ENCODE measurements around the gene MOB1A. TPM values are rescaled to one million over a fixed set of nuclear protein-coding genes. Genes with fewer than 3 reads are reported as not detected.
"Not testable (repeated sequence)": the region's sequence is repeated elsewhere in the genome, so short reads cannot be mapped to it uniquely, and the experiment has no call there.

The MOB1A gene
- total RNA-seq, 2 experiments from 2014 or later, result 110 to 144 TPM

DNA sequence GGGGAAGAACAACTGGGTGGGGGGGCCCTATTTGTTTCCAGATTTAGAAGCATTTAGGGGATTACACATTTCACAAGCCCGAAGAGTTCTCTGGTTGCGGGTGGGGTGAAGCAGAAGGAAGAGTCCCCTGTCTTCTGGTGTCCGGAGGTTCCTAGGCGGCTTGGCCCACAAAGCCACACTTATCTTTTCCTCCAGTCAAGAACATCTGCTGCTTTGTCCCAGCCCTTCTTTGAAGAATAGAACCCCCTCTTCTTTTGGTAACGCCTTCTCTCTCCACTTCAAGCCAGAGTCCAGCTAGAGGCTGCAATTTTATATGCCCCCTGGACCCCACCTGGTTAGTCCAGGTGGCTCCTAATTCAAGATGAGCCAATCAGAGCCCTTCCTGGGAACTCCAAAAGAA is 46.8 kb downstream of the MOB1A start:
- Histone ChIP-seq H3K9me3 (ENCODE audit: low read length) (no peaks in the 10 kb centered on the region), H3K4me2 (ENCODE audit: low read length) (no peak overlapping the region), H4K20me1 (ENCODE audit: insufficient read depth, low read length) (no peaks in the 10 kb centered on the region), H3K9me2 (ENCODE audit: insufficient read depth, low read length) (no peaks in the 10 kb centered on the region), H3K79me2 (ENCODE audit: insufficient read depth, low read depth, low read length) (no peaks in the 10 kb centered on the region), H3K4me3 (ENCODE audit: low read depth, low read length, poor library complexity, severe bottlenecking) (no peak overlapping the region), H3K27ac (ENCODE audit: low read depth, low read length, poor library complexity, severe bottlenecking) (no peak overlapping the region), H2AFZ (ENCODE audit: low read length) (no peak overlapping the region), H3K4me1 (ENCODE audit: insufficient read depth, low read length, poor library complexity, severe bottlenecking) (no peaks in the 10 kb centered on the region), H3K36me3 (ENCODE audit: insufficient read depth, low read length) (peaks cover 13% of the 10 kb centered on the region)
- BruUV-seq (replicated peaks), result no TSS peak
- DNase-seq (ENCODE audit: low spot score), result no peak
- ChIA-PET CTCF (ENCODE audit: unreplicated experiment) (no interaction called here), POLR2A (no interaction called here)
- intact Hi-C loops (cut with micrococcal nuclease; ENCODE audit: unreplicated experiment), result no loop called here
- TF ChIP-seq, protein P1, sequence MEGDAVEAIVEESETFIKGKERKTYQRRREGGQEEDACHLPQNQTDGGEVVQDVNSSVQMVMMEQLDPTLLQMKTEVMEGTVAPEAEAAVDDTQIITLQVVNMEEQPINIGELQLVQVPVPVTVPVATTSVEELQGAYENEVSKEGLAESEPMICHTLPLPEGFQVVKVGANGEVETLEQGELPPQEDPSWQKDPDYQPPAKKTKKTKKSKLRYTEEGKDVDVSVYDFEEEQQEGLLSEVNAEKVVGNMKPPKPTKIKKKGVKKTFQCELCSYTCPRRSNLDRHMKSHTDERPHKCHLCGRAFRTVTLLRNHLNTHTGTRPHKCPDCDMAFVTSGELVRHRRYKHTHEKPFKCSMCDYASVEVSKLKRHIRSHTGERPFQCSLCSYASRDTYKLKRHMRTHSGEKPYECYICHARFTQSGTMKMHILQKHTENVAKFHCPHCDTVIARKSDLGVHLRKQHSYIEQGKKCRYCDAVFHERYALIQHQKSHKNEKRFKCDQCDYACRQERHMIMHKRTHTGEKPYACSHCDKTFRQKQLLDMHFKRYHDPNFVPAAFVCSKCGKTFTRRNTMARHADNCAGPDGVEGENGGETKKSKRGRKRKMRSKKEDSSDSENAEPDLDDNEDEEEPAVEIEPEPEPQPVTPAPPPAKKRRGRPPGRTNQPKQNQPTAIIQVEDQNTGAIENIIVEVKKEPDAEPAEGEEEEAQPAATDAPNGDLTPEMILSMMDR (conservative IDR thresholded peaks at IDR 0.05; ENCODE audit: low read length), result no peak
- no peak for TF ChIP-seq EZH2phosphoT487 (IDR thresholded peaks at IDR 0.05; ENCODE audit: borderline replicate concordance, low read depth, low read length)

DNA sequence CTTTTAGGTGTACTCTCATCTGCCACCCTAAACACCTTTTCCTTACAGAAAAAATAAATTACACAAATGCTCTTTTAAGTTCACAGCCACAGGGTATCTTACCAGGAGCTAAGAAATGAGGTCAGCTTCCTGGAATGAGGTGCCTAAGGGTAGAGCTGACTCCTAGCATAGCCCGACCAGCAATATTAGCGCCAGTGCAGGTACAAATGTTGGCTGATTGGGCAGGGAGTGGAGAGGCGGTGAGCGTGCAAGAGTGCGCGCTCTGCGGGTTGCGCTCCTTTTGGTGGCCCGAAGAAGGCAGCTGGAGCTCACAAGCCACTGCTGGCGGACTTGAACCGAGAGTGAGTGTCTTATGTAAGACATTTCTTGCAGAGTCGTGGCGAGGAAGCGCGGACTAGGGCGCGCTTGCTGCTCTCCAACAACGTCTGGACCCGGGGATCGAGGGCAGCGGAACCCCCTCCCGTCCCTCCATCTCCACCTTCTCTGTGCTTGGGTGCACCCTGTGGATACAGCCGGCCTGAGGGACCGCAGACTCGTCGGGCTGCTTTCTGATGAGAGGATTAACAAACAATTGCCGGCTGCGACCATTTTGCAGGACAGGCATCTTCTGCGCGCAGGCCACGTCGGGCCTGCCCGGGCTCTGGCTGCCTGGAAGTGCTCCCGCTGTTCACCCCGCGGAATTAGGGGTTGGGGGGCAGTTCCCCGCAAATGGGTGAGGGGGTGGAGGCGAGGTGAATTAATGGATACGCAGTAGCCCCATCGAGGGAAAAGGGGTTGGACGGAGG is 48.3 kb downstream of the MOB1A start:
- H3K4me2 ChIP-seq (ENCODE audit: low read length), result no peak overlapping the region
- intact Hi-C loops (cut with micrococcal nuclease; ENCODE audit: unreplicated experiment), result no loop called here
- ChIA-PET CTCF (ENCODE audit: unreplicated experiment) (no interaction called here), POLR2A (interaction anchor here (0.8 kb wide), 1 partner anchor 192 kb away, joined by 3 read pairs; no protein-coding TSS in a partner anchor)
- H3K27ac ChIP-seq (ENCODE audit: low read depth, low read length, poor library complexity, severe bottlenecking), result no peak overlapping the region
- H3K36me3 ChIP-seq (ENCODE audit: insufficient read depth, low read length), result peaks cover 13% of the 10 kb centered on the region
- no peaks in the 10 kb centered on the region for H3K4me1 ChIP-seq (ENCODE audit: insufficient read depth, low read length, poor library complexity, severe bottlenecking)
- no peaks in the 10 kb centered on the region for H3K79me2 ChIP-seq (ENCODE audit: insufficient read depth, low read depth, low read length)
- H2AFZ ChIP-seq (ENCODE audit: low read length), result no peak overlapping the region
- DNase-seq (ENCODE audit: low spot score), result no peak
- no TSS peak for BruUV-seq (replicated peaks)
- no peaks in the 10 kb centered on the region for H3K9me3 ChIP-seq (ENCODE audit: low read length)
- TF ChIP-seq, protein P1 (conservative IDR thresholded peaks at IDR 0.05; ENCODE audit: low read length), result no peak
- TF ChIP-seq EZH2phosphoT487 (IDR thresholded peaks at IDR 0.05; ENCODE audit: borderline replicate concordance, low read depth, low read length), result no peak
- H3K4me3 ChIP-seq (ENCODE audit: low read depth, low read length, poor library complexity, severe bottlenecking), result no peak overlapping the region
- H4K20me1 ChIP-seq (ENCODE audit: insufficient read depth, low read length), result no peaks in the 10 kb centered on the region
- H3K9me2 ChIP-seq (ENCODE audit: insufficient read depth, low read length), result no peaks in the 10 kb centered on the region

DNA sequence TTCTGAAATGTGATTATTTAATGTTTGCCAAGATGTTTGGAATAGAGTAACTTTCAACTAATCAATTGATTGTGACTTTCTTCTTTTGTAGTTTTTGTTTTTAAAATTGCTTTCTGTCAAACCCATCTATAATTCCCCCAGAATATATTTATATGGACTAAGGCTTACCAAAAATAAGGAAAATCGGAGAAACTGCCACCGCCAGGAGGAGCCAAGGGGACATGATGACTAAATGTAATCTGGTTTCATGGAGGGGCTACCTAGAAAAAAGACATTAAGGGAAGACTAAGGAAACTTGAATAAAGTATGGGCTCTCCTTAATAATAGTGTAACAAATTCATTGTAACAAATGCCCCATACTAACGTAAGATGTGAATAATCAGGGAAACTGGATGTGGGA is 50.5 kb downstream of the MOB1A start:
- H3K4me2 ChIP-seq (ENCODE audit: low read length), result no peak overlapping the region
- H2AFZ ChIP-seq (ENCODE audit: low read length), result no peak overlapping the region
- no peaks in the 10 kb centered on the region for H3K9me2 ChIP-seq (ENCODE audit: insufficient read depth, low read length)
- intact Hi-C loops (cut with micrococcal nuclease; ENCODE audit: unreplicated experiment), result no loop called here
- H3K36me3 ChIP-seq (ENCODE audit: insufficient read depth, low read length), result no peaks in the 10 kb centered on the region
- BruUV-seq (replicated peaks), result no TSS peak
- H3K4me1 ChIP-seq (ENCODE audit: insufficient read depth, low read length, poor library complexity, severe bottlenecking), result no peaks in the 10 kb centered on the region
- ChIA-PET CTCF (ENCODE audit: unreplicated experiment) (no interaction called here), POLR2A (no interaction called here)
- no peaks in the 10 kb centered on the region for H3K79me2 ChIP-seq (ENCODE audit: insufficient read depth, low read depth, low read length)
- no peaks in the 10 kb centered on the region for H3K9me3 ChIP-seq (ENCODE audit: low read length)
- no peak overlapping the region for H3K27ac ChIP-seq (ENCODE audit: low read depth, low read length, poor library complexity, severe bottlenecking)
- H4K20me1 ChIP-seq (ENCODE audit: insufficient read depth, low read length), result no peaks in the 10 kb centered on the region
- no peak for DNase-seq (ENCODE audit: low spot score)
- no peak overlapping the region for H3K4me3 ChIP-seq (ENCODE audit: low read depth, low read length, poor library complexity, severe bottlenecking)
- no peak for TF ChIP-seq EZH2phosphoT487 (IDR thresholded peaks at IDR 0.05; ENCODE audit: borderline replicate concordance, low read depth, low read length)
- TF ChIP-seq, protein P1 (conservative IDR thresholded peaks at IDR 0.05; ENCODE audit: low read length), result no peak

DNA sequence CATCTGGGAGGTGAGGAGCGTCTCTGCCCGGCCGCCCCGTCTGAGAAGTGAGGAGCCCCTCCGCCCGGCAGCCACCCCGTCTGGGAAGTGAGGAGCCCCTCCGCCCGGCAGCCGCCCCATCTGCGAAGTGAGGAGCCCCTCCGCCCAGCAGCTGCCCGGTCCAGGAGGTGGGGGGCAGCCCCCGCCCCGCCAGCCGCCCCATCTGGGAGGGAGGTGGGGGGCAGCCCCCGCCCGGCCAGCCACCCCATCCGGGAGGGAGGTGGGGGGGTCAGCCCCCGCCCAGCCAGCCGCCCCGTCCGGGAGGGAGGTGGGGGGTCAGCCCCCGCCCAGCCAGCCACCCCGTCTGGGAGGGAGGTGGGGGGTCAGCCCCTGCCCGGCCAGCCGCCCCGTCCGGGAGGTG is 54.7 kb downstream of the MOB1A start:
- H3K36me3 ChIP-seq (ENCODE audit: insufficient read depth, low read length); H3K4me2 ChIP-seq (ENCODE audit: low read length); H3K9me3 ChIP-seq (ENCODE audit: low read length); H3K79me2 ChIP-seq (ENCODE audit: insufficient read depth, low read depth, low read length); H3K4me1 ChIP-seq (ENCODE audit: insufficient read depth, low read length, poor library complexity, severe bottlenecking); DNase-seq (ENCODE audit: low spot score); H3K9me2 ChIP-seq (ENCODE audit: insufficient read depth, low read length); H2AFZ ChIP-seq (ENCODE audit: low read length); BruUV-seq (replicated peaks); POLR2A ChIA-PET; H3K4me3 ChIP-seq (ENCODE audit: low read depth, low read length, poor library complexity, severe bottlenecking); H3K27ac ChIP-seq (ENCODE audit: low read depth, low read length, poor library complexity, severe bottlenecking); H4K20me1 ChIP-seq (ENCODE audit: insufficient read depth, low read length); intact Hi-C loops (cut with micrococcal nuclease; ENCODE audit: unreplicated experiment); CTCF ChIA-PET (ENCODE audit: unreplicated experiment): not testable (repeated sequence)

Measured in OCI-LY7 (cell line).